ENCODE results near the gene C10orf67. TPM values are rescaled to one million over a fixed set of nuclear protein-coding genes. Genes with fewer than 3 reads are reported as not detected.
"Not testable (repeated sequence)": the region's sequence is repeated elsewhere in the genome, so short reads cannot be mapped to it uniquely, and the experiment has no call there.

The C10orf67 gene
- total RNA-seq (2014; rRNA removed; shearing (Covaris generic)), result 0.18 TPM in 1 of 2 replicates, not detected in the other

- no peak for DNase-seq (ENCODE audit: low spot score)
Measured at GRCh38 chr10:23344241-23344841, at the start of gene C10orf67. Gene C10orf67, minus strand, starts transcription at chr10:23344797. Its CDS starts 23 bp downstream, at chr10:23344774.

GRCh38 chr10:23391821-23392220, 47.2 kb upstream of the C10orf67 start:
- no peak for DNase-seq (ENCODE audit: low spot score)

GRCh38 chr10:23390809-23391208, 46.2 kb upstream of the C10orf67 start:
- DNase-seq (ENCODE audit: low spot score), result no peak

- DNase-seq (ENCODE audit: low spot score), result not testable (repeated sequence)
Measured at GRCh38 chr10:23390408-23390807, 45.8 kb upstream of the C10orf67 start.

- DNase-seq (ENCODE audit: low spot score), result not testable (repeated sequence)
Measured at GRCh38 chr10:23387516-23387915, 42.9 kb upstream of the C10orf67 start.

- DNase-seq (ENCODE audit: low spot score), result no peak
Measured at GRCh38 chr10:23386052-23386451, 41.5 kb upstream of the C10orf67 start.

- DNase-seq (ENCODE audit: low spot score), result no peak
Measured at GRCh38 chr10:23384364-23384763, 39.8 kb upstream of the C10orf67 start.

- DNase-seq (ENCODE audit: low spot score), result no peak
Measured at GRCh38 chr10:23383637-23384036, 39.0 kb upstream of the C10orf67 start.

GRCh38 chr10:23381298-23382040, 36.9 kb upstream of the C10orf67 start:
- DNase-seq (ENCODE audit: low spot score), result no peak

- no peak for DNase-seq (ENCODE audit: low spot score)
Measured at GRCh38 chr10:23379686-23380085, 35.1 kb upstream of the C10orf67 start.

- DNase-seq (ENCODE audit: low spot score), result no peak
Measured at GRCh38 chr10:23376229-23376655, 31.6 kb upstream of the C10orf67 start.

GRCh38 chr10:23375366-23375765, 30.8 kb upstream of the C10orf67 start:
- DNase-seq (ENCODE audit: low spot score), result no peak

GRCh38 chr10:23373156-23373555, 28.6 kb upstream of the C10orf67 start:
- no peak for DNase-seq (ENCODE audit: low spot score)

GRCh38 chr10:23371073-23371472, 26.5 kb upstream of the C10orf67 start:
- DNase-seq (ENCODE audit: low spot score), result no peak

- DNase-seq (ENCODE audit: low spot score), result no peak
Measured at GRCh38 chr10:23370106-23370505, 25.5 kb upstream of the C10orf67 start.

- DNase-seq (ENCODE audit: low spot score), result no peak
Measured at GRCh38 chr10:23368816-23369640, 24.4 kb upstream of the C10orf67 start.

- no peak for DNase-seq (ENCODE audit: low spot score)
Measured at GRCh38 chr10:23367896-23368595, 23.4 kb upstream of the C10orf67 start.

- not testable (repeated sequence) for DNase-seq (ENCODE audit: low spot score)
Measured at GRCh38 chr10:23365417-23366030, 20.9 kb upstream of the C10orf67 start.

GRCh38 chr10:23364378-23364777, 19.8 kb upstream of the C10orf67 start:
- DNase-seq (ENCODE audit: low spot score), result no peak

- no peak for DNase-seq (ENCODE audit: low spot score)
Measured at GRCh38 chr10:23363793-23364135, 19.2 kb upstream of the C10orf67 start.
